ENCODE results near the gene PPM1N. TPM values are rescaled to one million over a fixed set of nuclear protein-coding genes. Genes with fewer than 3 reads are reported as not detected.

PPM1N gene
- polyA plus RNA-seq, 12 donors, result 0.34 to 1.8 (median 0.82) TPM; not detected in 3

DNA sequence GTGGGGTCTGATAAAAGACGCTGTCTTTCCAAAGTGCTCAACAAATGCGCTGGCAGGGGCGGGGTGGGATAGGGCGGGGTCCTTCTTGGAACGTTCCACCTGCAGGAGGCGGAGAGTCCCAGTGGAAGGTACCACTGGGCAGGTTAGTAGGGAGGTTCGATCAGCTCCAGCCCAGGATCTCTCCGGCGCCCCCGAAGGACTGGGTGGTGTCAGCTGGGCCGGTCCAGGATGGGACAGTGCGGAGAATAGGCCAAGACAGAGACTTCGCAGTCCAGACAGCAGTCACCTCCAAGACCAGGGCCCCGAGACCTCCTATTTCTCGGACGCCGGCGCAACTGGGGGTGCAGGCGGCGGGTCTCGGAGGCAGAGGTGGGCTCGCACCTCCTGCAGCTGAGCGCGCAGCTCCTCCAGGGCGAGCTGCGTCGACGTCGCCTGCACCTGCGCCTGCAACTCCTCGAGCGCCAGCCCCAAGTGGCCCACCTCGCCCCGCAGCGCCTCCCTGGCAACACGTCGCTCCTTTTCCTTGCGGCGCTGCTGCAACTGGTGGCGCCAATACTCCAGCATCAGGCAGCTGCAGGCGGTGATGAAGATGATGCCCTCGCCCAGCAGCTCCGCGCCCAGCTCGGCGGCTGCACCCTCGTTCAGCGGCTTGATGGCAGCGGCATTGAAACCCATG, 30.6 kb downstream of the PPM1N start:
- no peak for DNase-seq

DNA sequence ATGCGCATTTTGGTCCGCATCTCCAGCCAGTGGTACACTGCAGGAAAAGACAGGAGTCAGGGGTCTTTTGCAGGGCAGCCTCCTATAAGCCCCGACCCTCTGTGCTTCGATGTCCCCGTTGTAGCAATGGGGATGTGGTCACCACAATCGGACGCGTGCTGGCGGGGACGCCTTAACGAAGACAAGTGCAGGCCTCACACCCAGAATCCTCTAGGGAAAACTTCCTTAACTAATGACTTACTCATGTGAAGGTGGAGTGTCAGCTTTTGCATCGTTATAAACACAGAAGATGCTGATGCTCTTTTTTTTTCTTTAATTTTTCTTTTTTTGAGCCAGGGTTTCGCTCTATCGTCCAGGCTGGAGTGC, 31.2 kb downstream of the PPM1N start:
- DNase-seq, result no peak

DNA sequence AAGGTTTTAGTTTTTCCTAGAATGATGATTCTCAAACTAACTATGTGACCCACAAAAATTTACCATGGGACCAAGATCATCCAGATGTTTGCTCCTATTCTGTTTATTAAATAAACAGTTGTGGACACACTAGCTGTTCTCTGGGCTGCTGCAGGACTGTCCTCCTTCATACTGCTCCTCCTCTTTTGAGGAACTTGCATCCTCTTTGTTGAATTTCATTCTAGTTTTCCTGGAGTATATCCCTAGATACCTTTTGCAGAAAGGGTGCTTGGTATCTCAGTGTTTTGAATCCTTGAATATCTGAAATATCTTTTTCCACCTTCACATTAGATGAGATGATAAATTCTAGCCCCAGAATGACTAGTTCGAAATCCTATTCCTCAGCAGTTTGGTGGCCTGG, 33.1 kb downstream of the PPM1N start:
- DNase-seq, result no peak

DNA sequence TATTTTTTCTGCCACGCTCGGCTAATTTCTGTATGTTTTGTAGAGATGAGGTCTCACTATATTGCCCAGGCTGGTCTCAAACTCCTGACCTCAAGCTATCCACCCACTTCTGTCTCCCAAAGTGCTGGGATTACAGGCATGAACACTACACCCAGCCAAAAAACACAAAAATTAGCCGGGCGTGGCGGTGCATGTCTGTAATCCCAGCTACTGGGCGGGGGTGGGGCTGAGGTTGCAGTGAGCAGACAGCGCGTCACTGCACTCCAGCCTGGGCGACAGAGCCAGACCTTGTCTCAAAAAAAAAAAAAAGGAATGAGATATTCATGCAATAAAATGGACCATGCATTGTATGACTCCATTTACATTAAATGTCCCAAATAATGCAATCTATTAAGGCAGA, 41.2 kb downstream of the PPM1N start:
- no peak for DNase-seq

DNA sequence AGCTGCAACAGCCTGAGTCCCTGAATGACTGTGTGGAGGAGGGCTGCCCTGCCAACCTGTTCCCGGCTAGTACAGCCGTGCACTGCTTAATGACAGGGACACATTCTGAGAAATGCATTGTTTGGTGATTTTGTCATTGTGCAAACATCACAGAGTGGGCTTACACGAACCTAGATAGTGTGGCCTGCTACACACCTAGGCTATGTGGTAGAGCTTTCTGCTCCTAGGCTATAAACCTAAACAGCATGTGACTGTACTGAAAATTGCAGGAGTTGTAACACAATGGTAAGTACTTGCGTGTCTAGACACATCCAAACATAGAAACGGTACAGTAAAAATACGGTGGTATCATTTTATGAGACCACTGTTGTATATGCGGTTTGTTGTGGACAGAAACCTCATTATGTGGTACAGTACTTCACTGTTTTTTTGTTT, 44.0 kb downstream of the PPM1N start:
- no peak for DNase-seq

DNA sequence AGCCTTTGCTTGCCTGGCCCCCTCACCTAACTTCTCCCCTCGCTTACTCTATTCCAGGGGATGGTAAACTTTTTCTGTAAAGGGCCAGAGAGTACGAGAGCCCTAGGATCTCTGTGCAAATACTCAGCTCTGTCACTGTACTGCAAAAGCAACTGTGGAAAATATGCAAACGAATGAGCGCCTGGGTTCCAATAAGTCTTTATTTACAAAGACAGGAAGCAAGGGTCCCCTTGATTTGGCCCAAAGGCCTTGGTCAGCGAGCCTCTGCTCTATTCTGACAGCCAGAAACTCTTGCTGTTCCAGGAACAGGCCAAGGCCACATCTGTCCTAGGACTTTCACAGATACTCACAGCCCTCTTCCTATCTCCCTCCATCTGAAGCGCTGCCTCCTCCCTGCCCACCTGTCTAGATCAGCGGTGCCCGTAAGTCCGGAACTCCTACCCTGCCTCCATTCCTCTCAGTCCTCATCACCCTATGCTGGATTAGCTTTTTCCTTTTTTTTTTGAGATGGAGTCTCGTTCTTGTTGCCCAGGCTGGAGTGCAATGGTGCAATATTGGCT, 49.0 kb downstream of the PPM1N start:
- no peak for DNase-seq

DNA sequence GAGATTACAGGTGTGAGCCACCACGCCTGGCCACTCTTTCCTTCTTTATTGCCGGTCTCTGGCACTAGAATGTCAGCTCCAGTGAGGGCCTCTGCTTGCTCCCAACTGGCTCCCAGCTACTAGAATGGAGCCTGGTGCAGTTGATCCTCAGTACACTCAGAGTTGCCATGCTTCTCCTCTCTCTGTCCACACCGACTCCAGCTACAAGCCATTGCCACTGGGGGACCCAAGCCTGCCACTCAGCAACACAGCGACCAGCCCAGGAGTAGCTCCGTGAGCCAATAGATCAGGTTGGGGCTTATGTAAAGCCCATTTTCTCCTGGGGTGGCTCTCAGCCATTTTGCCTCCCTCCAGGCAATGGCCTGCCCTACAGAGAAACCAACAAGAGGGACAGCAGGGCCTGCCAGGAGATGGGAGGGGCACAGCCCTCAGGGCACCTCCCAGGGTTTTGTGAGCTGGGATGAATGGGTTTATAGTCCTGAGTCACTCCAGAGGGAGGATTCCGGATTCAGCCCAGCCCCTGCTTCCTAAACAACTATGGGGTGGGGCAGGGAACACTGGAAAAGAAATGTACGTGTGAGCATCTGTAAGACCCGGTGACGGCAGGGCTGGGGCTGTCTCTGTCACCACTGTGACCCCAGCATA, 49.8 kb downstream of the PPM1N start:
- no peak for DNase-seq

Other genes with a start within 250 kb of the PPM1N start
- 10 to 100 TPM; 23.7 to 90.9 (median 30.3) TPM for gene MARK4, start 247.2 kb upstream of the PPM1N start, polyA plus RNA-seq (ENCODE audit: insufficient read length in 12 of 12)
- gene CKM, start 175.6 kb upstream of the PPM1N start, polyA plus RNA-seq (ENCODE audit: insufficient read length in 12 of 12), result 1,000 to 10,000 TPM; 1,044 to 4,317 (median 2,408) TPM
- 10 to 100 TPM in 1 of 12 donors, 1 to 10 TPM in 2, under 1 TPM in 6, not detected in 3; 0.12 to 23.1 (median 0.25) TPM for gene KLC3, start 157.7 kb upstream of the PPM1N start, polyA plus RNA-seq (ENCODE audit: insufficient read length in 12 of 12)
- gene ERCC2, start 127.9 kb upstream of the PPM1N start, polyA plus RNA-seq (ENCODE audit: insufficient read length in 12 of 12), result 10 to 100 TPM in 11 of 12 donors, not detected in 1; 12.1 to 30.6 (median 15.7) TPM
- gene PPP1R13L, start 93.4 kb upstream of the PPM1N start, polyA plus RNA-seq (ENCODE audit: insufficient read length in 12 of 12), result 10 to 100 TPM in 3 of 12 donors, 1 to 10 TPM in 8, not detected in 1; 2.4 to 48.5 (median 4.8) TPM
- gene POLR1G, start 91.8 kb upstream of the PPM1N start, polyA plus RNA-seq (ENCODE audit: insufficient read length in 12 of 12), result 10 to 100 TPM in 1 of 12 donors, 1 to 10 TPM in 10, not detected in 1; 2.9 to 22.4 (median 3.8) TPM
- 100 to 1,000 TPM in 1 of 12 donors, 10 to 100 TPM in 10, not detected in 1; 79.9 to 113 (median 92.3) TPM for gene ERCC1, start 74.5 kb upstream of the PPM1N start, polyA plus RNA-seq (ENCODE audit: insufficient read length in 12 of 12)
- gene FOSB, start 30.4 kb upstream of the PPM1N start, polyA plus RNA-seq (ENCODE audit: insufficient read length in 12 of 12), result 100 to 1,000 TPM in 4 of 12 donors, 10 to 100 TPM in 8; 21.4 to 403 (median 87.6) TPM
- 100 to 1,000 TPM in 8 of 12 donors, 10 to 100 TPM in 3, not detected in 1; 96.1 to 172 (median 118) TPM for gene RTN2, start 1.4 kb upstream of the PPM1N start, polyA plus RNA-seq (ENCODE audit: insufficient read length in 12 of 12)
- gene VASP, start 9.0 kb downstream of the PPM1N start, polyA plus RNA-seq (ENCODE audit: insufficient read length in 12 of 12), result 10 to 100 TPM in 11 of 12 donors, not detected in 1; 42.2 to 71.3 (median 52.1) TPM
- 1 to 10 TPM in 11 of 12 donors, not detected in 1; 6.0 to 9.8 (median 7.1) TPM for gene OPA3, start 86.4 kb downstream of the PPM1N start, polyA plus RNA-seq (ENCODE audit: insufficient read length in 12 of 12)
- 1 to 10 TPM in 11 of 12 donors, not detected in 1; 2.3 to 8.4 (median 2.8) TPM for gene GPR4, start 103.8 kb downstream of the PPM1N start, polyA plus RNA-seq (ENCODE audit: insufficient read length in 12 of 12)
- 10 to 100 TPM in 5 of 12 donors, 1 to 10 TPM in 5, not detected in 2; 6.0 to 24.8 (median 9.9) TPM for gene EML2, start 141.0 kb downstream of the PPM1N start, polyA plus RNA-seq (ENCODE audit: insufficient read length in 12 of 12)
- gene GIPR, start 169.8 kb downstream of the PPM1N start, polyA plus RNA-seq (ENCODE audit: insufficient read length in 12 of 12), result 1 to 10 TPM in 2 of 12 donors, under 1 TPM in 6, not detected in 4; 0.17 to 1.4 (median 0.42) TPM
- 100 to 1,000 TPM in 11 of 12 donors, not detected in 1; 157 to 300 (median 239) TPM for gene SNRPD2, start 193.5 kb downstream of the PPM1N start, polyA plus RNA-seq (ENCODE audit: insufficient read length in 12 of 12)
- 1 to 10 TPM in 10 of 12 donors, not detected in 2; 2.6 to 5.9 (median 4.0) TPM for gene QPCTL, start 194.2 kb downstream of the PPM1N start, polyA plus RNA-seq (ENCODE audit: insufficient read length in 12 of 12)
- 10 to 100 TPM in 8 of 12 donors, 1 to 10 TPM in 3, not detected in 1; 8.3 to 31.5 (median 13.2) TPM for gene FBXO46, start 232.5 kb downstream of the PPM1N start, polyA plus RNA-seq (ENCODE audit: insufficient read length in 12 of 12)
- gene MEIOSIN, start 235.0 kb downstream of the PPM1N start, polyA plus RNA-seq (ENCODE audit: insufficient read length in 12 of 12), result not detected